ENCODE results near the gene STK35.
"Not testable (repeated sequence)": the region's sequence is repeated elsewhere in the genome, so short reads cannot be mapped to it uniquely, and the experiment has no call there.

STK35 gene

DNA sequence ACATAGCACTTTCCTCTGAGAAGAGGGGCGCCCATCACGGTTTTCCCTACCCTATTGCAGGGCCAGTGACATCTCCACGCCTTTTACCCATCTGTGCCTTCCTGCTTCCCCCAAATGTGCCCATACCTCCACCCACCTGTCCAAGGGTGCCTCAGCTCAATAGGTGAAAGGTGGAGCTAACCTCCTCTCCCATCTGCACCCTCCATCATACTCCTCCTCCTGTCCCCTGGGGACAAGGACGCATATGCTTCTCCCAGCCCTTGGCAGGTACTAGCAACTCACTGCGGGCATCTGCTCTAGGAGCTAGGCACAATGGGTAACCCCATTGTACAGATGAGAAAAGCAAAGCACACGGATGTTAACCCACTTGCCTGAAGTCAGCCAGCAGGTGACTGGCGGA lies 62.8 kb downstream of the STK35 start:
- no peak for DNase-seq

- no peak for DNase-seq
These were observed 63.3 kb downstream of the STK35 start for GRCh38 chr20:2164966-2165365.

DNA sequence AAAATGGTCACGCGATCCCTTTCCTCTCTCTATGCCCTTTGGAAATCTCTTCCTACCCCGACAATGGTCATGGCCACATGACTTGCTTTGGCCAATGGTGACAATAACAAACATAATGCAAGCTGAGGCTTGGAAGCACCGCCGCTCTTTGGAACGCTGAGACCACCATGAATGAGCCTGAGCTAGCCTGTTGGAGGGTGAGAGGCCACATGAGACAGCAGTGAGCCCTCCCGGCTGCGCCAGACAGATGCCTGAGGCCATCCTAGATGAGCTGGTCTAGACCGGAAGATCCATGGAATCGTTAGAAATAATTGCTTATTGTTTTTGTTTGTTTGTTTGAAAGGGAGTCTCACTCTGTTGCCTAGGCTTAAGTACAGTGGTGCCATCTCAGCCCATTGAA lies 64.2 kb downstream of the STK35 start:
- no peak for DNase-seq

- DNase-seq: no peak
These were observed 65.5 kb downstream of the STK35 start for GRCh38 chr20:2167112-2167511.

DNA sequence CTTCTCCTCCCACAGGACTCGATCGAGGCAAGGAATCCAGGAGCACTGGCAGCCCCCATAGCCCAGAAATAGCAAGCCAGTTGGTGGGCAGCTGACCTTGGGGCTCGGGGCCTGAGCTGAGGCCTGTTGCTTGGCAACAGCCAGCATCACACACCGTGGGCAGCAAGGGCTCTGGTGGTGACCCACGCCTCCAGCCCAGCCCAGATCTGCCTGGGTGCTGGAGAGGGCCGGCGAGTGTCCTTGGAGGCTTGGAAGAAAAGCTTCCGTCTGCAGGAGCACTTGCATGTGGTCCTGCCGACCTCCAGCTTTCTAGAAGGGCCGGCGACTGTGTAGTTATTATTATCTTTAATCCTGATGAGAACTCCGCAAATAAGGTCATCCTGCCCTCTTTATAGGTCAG lies 67.3 kb downstream of the STK35 start:
- no peak for DNase-seq

DNA sequence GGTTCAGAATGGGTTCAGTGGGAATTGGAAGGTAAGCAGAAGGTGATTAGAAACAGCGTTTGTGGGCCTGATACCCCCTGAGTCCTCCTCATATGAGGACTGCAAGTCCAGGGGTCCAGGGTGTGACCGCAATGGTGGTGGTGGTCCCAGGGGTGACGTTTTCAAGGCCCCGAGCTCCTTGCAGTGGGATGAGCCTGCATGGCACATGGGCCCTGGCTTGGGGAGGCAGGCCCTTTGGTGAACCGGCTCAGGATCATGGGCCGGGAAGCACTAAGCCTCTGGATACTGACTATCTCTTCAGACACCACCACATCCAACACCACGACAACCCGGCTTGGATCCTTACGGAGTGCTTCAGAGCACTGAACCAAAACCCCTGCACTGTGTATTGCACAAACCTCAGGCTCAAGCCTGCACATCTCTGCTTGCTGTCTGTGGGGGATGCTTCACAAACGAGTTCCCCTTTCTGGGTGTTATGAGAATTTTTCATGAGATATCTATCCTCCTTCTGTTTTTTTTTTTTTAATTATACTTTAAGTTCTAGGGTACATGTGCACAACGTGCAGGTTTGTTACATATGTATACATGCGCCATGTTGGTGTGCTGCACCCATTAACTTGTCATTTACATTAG lies 67.9 kb downstream of the STK35 start:
- no peak for DNase-seq

DNA sequence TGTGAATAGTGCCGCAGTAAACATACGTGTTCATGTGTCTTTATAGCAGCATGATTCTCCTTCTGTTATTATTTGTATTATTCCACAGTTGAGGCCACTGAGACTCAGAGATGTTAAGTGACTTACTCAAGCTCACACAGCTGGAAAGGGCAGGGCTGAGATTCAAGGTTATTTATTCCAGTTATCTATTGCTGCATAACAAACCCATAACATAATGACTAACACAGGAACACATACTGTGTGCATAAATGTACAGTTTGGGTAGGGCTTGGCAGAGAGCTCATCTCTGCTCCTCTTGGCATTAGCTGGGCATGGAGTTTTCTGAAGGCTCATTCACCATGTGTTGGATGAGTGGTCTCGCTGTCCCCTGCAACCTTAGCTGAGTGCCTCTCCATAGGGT lies 68.8 kb downstream of the STK35 start:
- DNase-seq: no peak

- DNase-seq: no peak
These were observed 69.7 kb downstream of the STK35 start for GRCh38 chr20:2171266-2171790.

DNA sequence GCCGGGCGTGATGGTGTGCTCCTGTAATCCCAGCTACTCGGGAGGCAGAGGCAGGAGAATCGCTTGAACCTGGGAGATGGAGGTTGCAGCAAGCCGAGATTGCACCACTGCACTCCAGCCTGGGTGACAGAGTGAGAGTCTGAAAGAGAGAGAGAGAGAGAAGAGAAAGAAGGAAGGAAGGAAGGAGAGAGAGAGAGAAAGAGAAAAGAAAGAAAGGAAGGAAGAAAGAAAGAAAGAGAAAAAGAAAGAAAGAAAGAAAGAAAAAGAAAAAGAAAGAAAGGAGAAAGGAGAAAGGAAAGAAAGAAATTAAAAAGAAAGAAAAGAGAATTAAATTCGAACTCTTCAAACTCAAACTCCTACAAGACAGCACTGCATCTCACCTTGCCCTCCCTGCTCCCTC lies 70.2 kb downstream of the STK35 start:
- not testable (repeated sequence) for DNase-seq

- DNase-seq: no peak
These were observed 70.9 kb downstream of the STK35 start for GRCh38 chr20:2172305-2173175.

DNA sequence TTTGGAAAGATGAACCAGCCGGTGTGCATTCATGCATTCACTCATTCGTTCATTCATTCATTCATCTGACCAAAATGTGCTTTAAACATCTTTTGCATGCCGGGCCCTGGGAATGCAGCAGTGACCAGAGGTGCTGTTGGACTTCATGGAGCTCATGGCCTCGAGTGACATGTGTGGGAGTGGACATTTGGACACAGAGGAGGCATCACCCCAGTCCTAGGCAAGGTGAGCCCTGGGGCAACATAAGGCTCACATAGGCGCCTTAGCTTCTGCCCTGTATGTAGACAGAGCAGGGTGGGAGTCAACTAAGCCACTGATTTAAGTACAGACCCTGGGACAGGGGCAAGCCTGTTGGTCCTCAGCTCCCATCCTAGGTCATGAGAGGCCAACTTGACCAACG lies 71.6 kb downstream of the STK35 start:
- no peak for DNase-seq

- no peak for DNase-seq
These were observed 72.4 kb downstream of the STK35 start for GRCh38 chr20:2174067-2174466.

- DNase-seq: no peak
These were observed 75.3 kb downstream of the STK35 start for GRCh38 chr20:2176946-2177345.

DNA sequence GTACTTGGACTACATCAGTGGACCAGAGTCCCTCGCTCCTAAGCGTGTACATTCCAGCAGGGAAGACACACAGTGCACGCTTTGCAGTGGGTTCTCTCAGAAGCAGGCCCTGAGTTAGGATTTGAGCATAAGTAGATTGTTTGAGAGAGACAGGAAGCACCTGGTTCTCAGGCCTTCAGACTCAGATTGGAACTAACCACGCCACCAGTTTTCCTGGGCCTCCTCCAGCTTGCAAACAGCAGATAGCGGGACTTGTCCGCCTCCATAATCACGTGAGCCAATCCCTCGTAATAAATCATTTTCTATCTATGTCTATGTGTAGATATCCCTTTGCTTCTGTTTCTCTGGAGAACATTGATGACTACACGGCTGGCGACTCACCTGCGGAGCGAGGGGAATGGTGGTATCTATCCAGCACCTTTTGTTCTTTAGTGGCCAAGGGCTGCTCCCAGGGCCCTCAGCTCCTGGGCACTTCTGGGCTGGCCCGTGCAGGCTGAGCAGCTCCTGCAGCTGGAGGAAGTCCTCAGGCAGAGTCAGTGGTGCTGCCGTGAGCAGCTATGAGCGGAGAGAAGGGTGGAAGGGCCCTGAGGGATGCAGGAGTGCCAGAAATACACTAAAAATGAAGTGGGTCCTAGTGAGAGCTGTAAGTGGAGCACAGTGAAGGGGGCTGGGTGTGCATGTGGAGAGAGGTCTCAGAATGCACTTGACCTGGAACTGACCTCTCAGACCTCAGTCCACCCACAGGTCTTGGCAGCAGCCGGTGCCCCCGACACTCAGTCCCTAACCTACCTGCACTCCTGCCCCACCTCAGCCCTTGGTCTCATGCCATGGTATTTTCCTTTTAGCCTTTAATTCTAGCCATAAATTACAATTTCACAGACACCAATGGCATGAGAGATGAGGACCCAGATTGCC lies 76.9 kb downstream of the STK35 start:
- DNase-seq: no peak

DNA sequence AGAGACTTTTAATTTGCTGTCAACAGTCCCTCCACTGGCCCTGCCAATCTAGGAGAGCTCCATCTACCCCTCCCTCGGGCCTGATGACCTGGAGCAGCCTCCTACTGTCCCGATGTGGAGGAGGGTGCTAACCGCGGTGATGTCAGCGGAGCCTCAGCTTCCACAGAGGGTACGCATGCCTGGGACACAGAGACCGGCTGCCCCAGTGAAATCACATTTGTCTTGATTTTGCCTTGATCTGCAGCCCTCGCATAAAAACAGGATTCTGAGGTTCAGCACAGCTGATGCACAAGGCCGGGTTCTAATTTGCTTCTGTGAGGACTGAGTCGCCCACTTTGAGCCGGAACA lies 77.6 kb downstream of the STK35 start:
- DNase-seq: no peak

- DNase-seq: no peak
These were observed 78.3 kb downstream of the STK35 start for GRCh38 chr20:2179949-2180348.

GRCh38 chr20:2183381-2183780 lies 81.8 kb downstream of the STK35 start:
- DNase-seq: no peak

DNA sequence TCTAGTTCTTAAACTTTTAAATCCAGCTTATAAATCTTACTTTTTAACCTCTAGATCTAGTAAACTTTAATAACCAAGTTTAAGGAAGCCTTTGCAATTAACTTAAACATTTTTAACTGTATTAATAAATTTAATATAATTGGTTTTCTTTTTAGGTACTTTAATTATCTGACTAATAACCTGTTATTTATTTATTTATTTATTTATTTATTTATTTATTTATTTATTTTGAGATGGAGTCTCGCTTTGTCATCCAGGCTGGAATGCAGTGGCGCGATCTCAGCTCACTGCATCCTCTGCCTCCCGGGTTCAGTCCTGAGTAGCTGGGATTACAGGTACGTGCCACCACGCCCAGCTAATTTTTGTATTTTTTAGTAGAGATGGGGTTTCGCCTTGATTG lies 83.3 kb downstream of the STK35 start:
- DNase-seq: not testable (repeated sequence)

DNA sequence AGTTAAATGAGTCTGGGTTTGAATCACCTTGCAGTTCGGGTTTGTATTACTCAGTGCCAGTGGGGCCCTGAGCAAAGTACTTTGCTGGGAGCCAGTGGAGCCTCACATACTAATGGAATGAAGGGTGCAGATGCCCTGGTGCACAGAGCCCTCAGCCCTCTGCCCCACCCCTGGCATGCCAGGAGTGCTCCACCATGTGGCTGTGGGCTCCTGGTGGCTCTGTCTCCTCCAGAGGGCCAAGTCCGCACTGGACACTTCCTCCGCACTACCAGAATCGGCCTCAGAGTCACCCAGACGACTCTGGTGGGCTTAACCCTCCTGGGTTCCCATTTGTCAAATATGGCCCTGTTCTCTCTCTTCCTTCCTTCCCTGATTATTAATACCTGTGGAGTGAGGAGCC lies 94.0 kb downstream of the STK35 start:
- DNase-seq: no peak

GRCh38 chr20:2197166-2197565 lies 95.5 kb downstream of the STK35 start:
- no peak for DNase-seq

All from DMS79 (cell line).